Hippocampal formation (tissue), 2 donors: ENCODE measurements around the gene MYH4.

Source experiments
- DNase-seq, 2 donors: peaks; one replicate each; lab custom pipeline; 2025; lab: John Stamatoyannopoulos, UW

Gene MYH4

DNA sequence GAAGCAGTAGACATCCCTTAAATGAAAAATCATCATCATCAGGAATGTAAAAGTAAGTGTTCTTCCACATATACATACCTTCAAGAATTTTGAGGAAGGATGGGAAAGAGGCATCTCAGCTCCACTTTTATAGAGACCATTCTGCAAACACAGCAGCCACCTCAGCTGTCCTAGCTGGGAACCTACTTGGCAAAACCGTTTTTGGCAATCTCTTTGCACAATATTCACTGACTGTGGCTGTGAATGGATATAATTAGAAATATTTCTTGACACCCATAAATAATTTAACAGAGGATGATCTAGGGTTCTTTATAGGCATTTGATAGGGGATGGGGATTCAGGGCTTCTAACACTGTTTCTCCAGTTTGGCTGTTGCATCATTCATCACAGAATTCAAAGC, at the start of gene MYH4:
Gene MYH4, minus strand, starts transcription at position 101 of the 400 bp plus-strand sequence. CDS start 2,814 bp downstream, outside the sequence.
- DNase-seq, result no peak

DNA sequence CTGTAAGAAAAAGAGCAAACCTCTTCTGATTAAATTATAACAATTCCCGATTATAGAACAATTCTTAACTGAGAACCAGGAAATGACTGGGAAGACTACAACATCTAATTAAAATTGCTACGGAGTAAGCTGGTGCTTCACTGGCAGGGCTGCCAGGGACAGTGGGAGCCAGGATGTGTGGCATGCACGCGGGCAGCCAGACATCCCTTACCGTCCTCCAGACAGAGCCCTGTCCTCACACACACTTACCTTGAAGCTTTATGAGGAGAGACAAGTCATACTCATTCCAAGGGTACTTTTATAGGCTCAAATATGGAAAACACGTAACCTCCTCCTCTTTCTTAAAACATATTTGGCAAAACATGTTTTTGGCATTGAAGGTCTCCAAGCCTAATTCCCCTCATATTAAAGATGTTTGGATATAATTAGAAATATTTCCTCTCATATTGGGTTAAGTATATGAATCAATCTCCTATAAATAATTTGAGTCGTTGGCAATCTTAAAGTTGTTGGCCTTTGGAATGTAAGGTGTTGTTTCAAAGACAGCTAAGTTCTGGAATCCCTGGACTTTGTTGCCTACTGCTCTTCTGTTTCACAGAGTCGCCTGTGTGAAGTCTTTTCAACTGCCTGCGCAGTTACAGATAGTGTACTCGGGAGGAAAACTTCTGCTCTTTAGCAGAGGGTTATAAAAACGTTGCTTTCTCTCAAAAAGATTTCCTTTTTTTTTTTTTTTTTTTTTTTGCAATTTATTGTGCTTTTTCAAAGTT, 49.1 kb upstream of the MYH4 start, which contains the start of gene MYH1:
Gene MYH1, minus strand, starts transcription at position 272 of the 767 bp plus-strand sequence. CDS start 1,900 bp downstream, outside the sequence.
- DNase-seq, result no peak

DNA sequence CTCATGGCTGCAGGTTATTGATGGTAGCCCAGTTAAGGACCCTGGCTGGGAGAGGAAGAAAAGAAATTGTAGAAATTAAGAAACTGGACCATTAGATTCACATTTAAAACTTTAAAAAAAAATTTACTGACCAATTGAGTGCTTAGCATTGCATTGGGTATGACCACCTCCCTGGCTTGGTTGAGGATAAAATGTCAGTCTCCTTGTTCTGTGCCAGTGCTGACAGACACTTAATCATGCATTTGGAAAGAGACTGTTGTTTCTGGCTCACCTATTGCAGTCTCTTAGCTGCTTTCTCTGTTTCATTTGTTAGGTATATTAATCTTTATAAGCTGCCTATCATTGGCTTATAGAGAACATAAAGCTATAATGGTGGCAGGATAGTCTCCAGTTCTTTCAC, 47.3 kb upstream of the MYH4 start:
- no peak for DNase-seq

DNA sequence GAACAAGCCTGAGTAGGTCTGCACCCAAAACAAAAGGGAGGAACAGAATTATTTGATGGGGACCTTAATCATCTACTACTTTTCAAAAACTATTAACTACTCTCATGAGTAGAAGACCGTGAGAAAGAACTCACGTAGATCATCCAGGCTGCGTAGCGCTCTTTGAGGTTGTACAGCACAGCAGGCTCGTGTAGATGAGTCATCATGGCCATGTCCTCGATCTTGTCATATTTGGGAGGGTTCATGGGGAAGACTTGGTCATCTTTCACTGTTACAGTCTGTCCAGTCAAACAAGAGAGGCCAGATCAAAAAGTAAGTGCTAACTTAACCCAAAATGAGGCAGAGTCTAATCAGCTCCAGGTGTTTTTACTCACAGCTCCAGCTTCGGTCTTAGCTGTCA, 46.7 kb upstream of the MYH4 start:
- DNase-seq, result no peak

DNA sequence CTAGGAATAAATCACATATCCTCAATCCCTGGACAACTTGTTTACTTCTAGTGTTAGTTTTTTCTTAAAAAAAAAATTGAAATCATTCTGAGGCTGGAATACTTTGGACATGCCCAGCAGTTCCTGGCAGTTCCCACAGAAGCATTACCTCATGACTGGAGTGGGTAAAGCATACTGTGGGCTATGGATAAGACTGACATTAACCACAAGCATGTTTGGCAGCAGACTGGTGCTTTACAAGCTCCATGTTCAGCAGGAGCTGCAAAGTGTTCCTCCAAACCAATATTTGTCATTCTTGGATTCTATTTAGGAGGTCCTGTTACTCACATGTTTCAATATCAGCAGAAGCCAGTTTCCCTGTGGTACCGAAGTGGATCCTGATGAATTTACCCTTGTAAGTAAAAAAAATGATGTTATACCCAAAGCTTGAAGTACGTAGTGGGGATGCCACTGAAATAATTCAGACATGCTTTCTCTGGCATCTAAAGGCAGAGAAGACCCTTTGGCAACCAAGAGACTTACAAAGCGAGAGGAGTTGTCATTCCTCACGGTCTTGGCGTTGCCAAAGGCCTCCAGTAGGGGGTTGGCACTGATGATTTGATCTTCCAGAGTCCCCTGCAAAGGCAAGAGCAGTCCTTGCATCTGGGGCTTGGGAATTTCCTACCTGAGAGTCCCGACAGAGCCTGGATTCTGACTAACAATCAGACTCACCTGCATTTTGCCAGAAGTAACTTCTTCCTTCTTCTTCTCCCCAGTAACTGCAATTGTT, 44.1 kb upstream of the MYH4 start:
- DNase-seq, result no peak

DNA sequence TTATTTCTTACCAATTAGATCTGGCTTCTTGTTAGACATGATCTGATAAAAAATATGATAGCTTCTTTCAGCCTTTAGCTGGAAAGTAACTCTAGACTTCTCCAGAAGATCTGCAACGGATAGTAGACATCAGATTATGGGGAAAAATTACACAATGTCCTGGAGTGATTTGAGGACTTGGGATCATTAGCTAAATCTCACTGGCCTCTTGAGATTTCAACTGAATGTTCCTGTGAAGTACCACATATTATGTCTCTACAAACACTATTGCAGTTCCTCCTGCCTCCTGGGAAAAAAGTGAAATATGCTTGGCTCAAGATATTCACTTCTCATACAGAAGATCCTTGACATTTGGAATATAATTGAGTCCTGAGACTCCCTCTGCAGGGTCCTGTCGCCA, 43.5 kb upstream of the MYH4 start:
- no peak for DNase-seq

DNA sequence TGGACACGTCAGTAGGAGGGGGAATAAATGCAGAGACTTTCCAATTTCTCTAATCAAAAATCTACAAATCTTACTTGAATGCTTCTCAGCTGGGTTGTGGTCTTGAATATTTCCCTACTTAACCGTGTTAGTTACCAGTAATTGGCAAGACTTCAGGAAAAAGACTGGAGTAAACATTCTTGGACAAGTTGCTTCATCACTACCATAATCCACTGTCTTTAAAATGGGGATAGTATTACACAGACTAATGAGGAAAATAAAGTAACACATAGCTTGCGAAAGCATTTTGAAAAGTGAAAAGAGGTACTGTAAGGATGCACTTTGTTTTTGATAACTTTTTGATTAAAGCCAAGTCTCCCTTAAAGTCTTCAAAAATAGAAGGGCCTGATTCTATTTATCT, 30.6 kb upstream of the MYH4 start:
- DNase-seq, result no peak

DNA sequence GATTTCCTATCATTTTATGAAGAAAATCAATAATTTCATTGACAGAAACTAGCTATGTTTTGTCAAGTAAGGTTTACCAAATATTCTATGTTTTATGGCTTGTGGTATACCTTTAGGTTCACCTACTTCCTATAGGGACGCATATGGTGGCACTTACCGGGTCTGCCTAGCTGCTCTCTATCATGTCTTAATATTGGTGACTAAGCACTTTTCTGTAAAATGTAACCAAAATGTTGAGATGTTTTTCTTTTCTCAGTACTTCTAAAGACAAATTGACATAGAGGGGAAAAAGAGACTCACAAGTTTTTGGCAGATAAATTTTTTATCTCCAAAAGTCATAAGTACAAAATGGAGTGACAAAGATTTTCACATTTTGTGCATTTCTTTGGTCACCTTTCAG, 22.6 kb upstream of the MYH4 start:
- DNase-seq, result no peak

DNA sequence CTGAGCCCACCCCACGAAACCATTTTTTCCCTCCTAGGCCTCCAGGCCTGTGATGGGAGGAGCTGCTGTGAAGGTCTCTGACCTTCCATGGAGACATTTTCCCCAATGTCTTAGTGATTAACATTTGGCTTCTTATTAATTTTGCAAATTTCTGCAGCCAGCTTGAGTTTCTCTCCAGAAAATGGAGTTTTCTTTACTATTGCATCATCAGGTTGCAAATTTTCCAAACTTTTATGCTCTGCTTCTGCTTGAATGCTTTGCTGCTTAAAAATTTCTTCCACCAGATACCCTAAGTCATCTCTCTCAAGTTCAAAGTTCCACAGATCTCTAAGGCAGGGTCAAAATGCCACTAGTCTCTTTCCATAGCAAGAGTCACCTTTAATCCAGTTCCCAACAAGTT, 12.9 kb upstream of the MYH4 start:
- no peak for DNase-seq

DNA sequence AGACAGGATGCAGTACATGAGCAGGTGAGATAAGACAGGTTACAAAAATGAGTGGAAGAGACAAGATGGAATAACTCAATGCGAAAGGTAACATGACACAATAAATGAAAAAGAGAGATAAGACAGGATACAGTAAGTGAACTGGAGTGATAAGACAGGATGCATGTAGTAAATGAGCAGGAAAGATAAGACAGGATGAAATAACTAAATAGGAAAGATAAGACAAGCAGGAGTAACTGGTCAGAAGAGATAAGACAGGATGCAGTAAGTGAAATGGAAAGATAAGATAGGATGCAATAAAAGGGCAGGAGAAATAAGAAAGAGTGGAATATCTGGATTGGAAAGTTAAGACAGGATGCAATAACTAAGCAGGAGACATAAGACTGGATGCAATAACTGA, 8.3 kb upstream of the MYH4 start:
- no peak for DNase-seq

DNA sequence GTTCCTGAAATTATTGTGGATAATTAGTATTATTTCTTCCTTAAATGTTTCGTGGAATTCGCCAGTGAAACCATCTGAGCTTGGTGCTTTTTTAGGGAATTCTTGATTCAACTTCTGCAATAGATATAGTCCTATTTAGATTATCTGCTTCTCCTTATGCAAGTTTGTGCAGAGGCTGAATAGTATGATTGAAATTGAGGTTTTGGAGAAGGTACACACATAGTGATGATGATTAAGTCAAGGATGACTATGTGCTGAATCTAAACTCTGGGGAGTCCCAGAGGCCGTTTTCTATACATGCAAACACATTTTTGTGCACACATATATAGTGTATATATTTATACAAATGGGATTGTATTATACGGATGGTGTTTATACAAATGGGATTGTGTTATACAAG, 5.2 kb upstream of the MYH4 start:
- no peak for DNase-seq

DNA sequence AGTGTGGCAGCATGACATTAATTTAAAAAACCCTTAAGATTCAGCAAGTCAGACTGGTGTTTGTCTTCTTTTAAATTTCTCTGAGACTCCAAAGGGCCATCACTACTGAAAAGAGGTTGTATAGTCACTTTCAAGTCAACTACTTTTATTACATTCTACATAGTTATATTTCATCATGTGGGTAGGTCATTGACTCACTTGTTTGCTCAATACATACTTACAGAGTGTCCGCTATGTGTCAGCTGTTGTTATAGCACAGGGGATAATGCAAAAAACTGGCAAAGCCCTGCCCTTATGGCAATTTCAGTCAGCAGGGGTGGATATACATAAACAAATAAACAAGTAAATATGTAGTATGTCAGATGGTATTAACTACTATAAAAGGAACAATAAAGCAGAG, 2.5 kb upstream of the MYH4 start:
- no peak for DNase-seq

DNA sequence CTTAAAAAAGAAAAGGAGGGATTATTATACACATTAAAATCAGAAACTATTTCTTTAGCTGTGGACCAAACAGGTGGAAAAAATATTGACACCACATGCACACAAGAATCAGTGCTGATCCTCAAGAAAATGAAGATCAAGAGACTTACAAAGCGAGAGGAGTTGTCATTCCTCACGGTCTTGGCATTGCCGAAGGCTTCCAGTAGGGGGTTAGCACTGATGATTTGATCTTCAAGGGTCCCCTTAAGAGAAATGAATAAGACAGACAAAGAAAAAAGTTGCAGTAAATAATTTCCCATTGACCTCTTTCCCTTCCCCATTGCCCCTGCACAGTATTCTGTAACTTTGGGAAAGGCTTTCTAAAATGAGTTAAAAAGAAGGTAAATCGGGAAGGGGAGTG, 6.0 kb downstream of the MYH4 start:
- DNase-seq, result no peak

DNA sequence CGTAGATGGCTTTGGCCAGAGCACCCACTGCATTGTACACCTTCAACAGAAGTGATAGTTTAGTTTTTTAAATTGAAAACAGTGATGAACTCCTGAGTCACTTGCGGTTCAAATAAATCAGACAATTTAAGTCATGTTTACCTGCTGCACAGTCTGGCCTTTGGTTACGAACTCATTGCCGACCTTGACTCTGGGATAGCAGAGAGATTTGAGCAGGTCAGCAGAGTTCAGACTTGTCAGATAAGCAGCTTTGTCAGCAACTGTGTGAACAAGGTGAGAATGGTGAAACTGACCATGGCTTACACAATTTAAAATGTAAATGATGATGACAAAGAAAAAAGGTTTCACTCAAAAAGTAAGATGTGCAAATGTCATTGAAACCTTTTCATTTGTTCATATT, 9.3 kb downstream of the MYH4 start:
- no peak for DNase-seq

DNA sequence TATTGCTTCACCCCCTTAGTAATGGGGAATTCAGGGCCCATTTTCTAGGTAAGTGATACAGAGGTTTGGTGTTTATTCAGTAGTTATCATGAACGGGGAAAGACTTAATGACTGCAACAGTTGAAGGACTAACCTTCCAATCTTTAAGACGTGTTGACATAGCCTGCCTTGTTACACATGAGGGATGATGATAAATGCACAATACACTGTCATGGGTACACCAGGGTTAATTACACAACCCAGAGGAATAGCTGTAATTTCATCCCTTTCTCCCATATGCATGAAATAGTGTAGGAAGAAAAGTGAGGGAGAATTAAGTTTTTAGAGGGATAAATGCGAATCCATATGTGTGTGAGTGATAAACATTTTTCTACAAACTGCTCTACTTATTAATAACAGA, 10.7 kb downstream of the MYH4 start:
- DNase-seq, result no peak

DNA sequence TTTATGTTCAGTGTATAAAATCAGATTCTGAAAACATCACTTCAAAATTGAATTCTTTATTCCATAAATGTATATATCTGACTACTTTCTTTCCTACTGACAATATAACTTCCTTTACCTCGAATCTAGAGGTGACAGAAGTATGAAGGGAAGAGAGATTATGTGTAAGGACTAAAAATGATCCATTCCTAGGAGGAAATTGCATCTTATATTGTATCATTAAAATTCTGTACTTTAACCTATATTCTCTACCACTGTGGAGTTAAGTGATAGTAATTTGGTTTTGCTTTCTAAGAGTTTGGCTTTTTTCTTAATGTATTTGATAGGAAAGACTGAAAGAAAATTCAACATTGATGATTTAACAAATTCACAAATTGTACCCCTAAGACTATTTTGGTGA, 11.4 kb downstream of the MYH4 start:
- DNase-seq, result no peak

DNA sequence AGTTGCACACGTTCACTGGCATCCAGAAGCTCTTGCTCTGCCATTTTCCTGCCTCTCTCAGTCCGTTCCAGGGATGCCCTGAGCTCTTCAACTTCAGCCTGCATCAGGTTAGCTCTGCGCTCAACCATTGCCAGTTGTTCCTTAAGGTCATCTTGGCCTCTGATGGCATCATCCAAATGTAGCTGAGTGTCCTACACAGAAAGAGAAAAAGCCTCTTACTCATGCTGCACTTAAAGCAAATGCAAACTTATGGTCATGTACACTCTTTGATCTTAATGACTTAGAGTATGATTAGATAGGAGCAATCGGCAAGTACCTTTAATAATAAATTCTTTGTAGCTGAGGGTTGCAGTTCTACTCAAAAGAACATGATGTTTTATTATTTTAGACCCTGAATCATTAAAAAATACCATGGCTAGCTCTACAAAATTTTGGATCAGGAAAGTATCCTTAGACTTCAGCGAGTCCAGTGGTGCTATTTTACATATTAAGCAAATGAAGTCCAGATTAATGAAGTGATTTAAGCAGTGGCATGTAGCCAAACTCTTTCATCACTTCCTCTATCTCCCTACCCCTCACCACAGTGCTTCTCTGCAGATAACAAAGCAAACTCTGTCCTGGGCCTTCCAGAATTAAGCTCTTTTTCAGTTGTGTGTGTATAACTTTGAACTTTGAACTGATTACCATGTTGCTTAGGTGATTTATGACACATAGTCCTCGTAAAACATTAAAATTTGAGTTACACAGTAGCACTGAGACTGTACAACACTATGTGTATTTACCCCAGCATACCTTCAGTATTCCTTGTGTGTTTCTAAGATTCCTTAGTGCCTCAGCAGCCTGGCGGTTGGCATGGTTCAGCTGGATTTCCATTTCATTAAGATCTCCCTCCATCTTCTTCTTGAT, 22.1 kb downstream of the MYH4 start:
- DNase-seq, result no peak

DNA sequence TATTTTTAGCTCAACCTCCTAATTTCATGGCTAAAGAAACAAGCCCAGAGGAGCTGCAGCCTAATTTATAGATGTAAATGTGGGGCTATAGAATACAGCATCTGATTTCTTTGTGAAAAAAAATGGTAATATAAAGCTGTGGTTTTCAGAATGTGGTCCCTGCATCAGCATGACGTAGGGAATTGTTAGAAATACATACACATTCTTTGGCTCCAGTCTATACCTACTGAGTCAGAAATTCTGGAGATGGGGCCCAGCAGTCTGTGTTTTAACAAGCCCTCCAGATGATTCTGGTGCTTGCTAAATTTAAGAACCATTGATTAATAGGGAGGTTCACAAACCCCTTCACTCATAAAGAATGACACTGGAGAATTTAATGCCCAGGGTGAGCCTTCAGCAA, 29.5 kb downstream of the MYH4 start:
- no peak for DNase-seq

DNA sequence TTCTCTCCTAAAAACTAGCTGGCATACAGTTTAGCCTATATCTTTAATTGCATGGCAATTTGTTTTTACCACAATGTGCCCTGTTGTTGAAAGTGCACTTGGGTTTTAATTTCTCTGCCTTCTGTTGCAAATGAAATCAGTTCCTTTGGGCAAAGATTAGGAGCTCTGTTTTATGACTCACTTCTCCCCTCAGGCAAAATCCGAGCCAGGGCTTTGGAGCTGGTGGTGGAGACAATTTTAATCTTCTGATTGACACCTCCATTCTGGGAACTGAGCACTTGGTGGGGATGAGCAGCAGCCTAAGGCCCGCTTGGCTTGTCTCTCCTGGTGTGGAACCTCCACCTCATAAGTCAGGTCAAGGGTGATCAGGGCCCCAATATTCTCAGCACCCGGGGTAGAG, 34.3 kb downstream of the MYH4 start:
- no peak for DNase-seq

DNA sequence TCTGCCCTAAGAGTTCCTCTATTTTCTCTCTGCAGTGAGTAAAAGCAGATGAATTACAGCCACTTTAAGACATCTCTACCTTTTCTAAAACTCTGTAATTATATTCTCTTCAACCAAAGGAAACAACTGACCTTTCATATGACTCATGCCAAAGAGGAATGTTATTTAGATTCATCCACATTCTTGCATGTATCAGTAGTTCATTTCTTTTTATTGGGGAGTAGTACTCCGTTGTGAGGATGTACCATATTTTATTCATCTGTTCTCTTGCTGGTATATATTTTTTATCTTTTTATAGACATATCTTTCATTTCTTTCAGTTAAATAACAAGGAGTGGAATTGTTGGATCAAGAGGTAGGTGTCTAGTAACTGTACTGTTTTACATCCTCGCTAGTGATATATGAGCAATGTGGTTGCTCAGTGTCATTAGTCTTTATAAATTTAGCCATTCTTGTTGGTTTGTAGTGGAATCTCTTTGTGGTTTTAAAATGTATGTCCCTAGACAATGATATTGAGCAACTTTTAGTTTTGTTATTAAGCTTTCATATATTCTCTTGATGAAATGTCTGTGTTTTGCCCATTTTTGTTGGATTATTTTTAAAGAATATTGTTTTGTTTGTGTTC, 39.8 kb downstream of the MYH4 start:
- no peak for DNase-seq

DNA sequence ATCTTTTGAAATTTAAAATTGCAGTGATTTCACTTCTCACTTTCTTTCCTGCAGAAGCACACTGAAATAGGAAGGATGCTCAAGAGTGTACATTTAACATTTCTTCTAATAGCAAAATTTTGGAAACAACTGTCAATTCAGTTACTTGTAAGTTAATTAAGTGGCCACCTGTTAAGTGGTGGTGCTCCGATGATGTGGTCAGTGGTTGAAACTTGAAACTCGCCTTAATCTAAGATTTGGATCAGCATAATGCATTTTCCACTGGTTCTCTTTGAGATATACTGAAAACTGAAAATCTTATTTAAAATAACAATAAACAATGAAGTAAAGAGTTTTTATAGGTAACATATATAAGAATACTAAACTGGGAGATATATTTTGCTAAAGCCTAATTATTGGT, 40.6 kb downstream of the MYH4 start:
- no peak for DNase-seq
